ENCODE measurements around the gene PPP1R1A.

GRCh38 chr12:54631551-54631950 is 43.1 kb upstream of the PPP1R1A start:
- no peak for TF ChIP-seq CTCF (IDR thresholded peaks at IDR 0.05)
- TF ChIP-seq POLR2AphosphoS5 (IDR thresholded peaks at IDR 0.05; ENCODE audit: insufficient read depth in 1 of 2, low read depth in 1 of 2): no peak
